ENCODE data around the gene P2RX7.
A peak's percentile ranks its signal among the peaks of the same experiment; 100 is the strongest.
"Not testable (repeated sequence)": the region's sequence is repeated elsewhere in the genome, so short reads cannot be mapped to it uniquely, and the experiment has no call there.

P2RX7 gene

GRCh38 chr12:121176826-121177529, 44.3 kb downstream of the P2RX7 start:
- no peak for DNase-seq

GRCh38 chr12:121181181-121181580, 48.5 kb downstream of the P2RX7 start:
- peak; percentile 12 for DNase-seq

- DNase-seq = no peak
Measured at GRCh38 chr12:121182222-121182893, 49.7 kb downstream of the P2RX7 start.

GRCh38 chr12:121184425-121184824, 51.7 kb downstream of the P2RX7 start:
- no peak for DNase-seq

- no peak for DNase-seq
Measured at GRCh38 chr12:121184984-121185889, 52.6 kb downstream of the P2RX7 start.

GRCh38 chr12:121186826-121187225, 54.1 kb downstream of the P2RX7 start:
- no peak for DNase-seq

- DNase-seq = no peak
Measured at GRCh38 chr12:121187501-121187900, 54.8 kb downstream of the P2RX7 start.

- no peak for DNase-seq
Measured at GRCh38 chr12:121188227-121188626, 55.6 kb downstream of the P2RX7 start.

GRCh38 chr12:121189131-121189530, 56.5 kb downstream of the P2RX7 start:
- DNase-seq = no peak

GRCh38 chr12:121189619-121190155, 57.0 kb downstream of the P2RX7 start:
- DNase-seq = no peak

- no peak for DNase-seq
Measured at GRCh38 chr12:121190523-121191031, 57.9 kb downstream of the P2RX7 start.

- DNase-seq = no peak
Measured at GRCh38 chr12:121191151-121191550, 58.5 kb downstream of the P2RX7 start.

- DNase-seq = no peak
Measured at GRCh38 chr12:121196902-121197301, 64.2 kb downstream of the P2RX7 start.

GRCh38 chr12:121198949-121199348, 66.3 kb downstream of the P2RX7 start:
- DNase-seq = no peak

GRCh38 chr12:121201140-121201539, 68.5 kb downstream of the P2RX7 start:
- not testable (repeated sequence) for DNase-seq

- DNase-seq = no peak
Measured at GRCh38 chr12:121202407-121203355, 70.0 kb downstream of the P2RX7 start.

- no peak for DNase-seq
Measured at GRCh38 chr12:121203482-121203881, 70.8 kb downstream of the P2RX7 start.

GRCh38 chr12:121205491-121205890, 72.8 kb downstream of the P2RX7 start:
- no peak for DNase-seq

- not testable (repeated sequence) for DNase-seq
Measured at GRCh38 chr12:121208571-121208970, 75.9 kb downstream of the P2RX7 start.

GRCh38 chr12:121209221-121209620, 76.5 kb downstream of the P2RX7 start:
- DNase-seq = no peak

GRCh38 chr12:121209624-121210572, 77.2 kb downstream of the P2RX7 start, which contains the start of gene P2RX4:
Gene P2RX4 (plus strand): TSS chr12:121210129. CDS start chr12:121210165, 36 bp downstream.
- DNase-seq = peak; percentile 66

All from NCI-H446 treated with DMSO at 0.1 percent for 48 hours (cell line).